NCI-H2227 treated with DMSO at 0.1 percent for 48 hours (cell line): ENCODE results near the gene SRGAP1.
A peak's percentile ranks its signal among the peaks of the same experiment; 100 is the strongest.
"Not testable (repeated sequence)": the region's sequence is repeated elsewhere in the genome, so short reads cannot be mapped to it uniquely, and the experiment has no call there.

Experiments
- DNase-seq: peaks from one replicate; lab custom pipeline; 2025; lab: John Stamatoyannopoulos, UW

Gene SRGAP1

GRCh38 chr12:63838411-63838810 lies 6.1 kb upstream of the SRGAP1 start:
- no peak for DNase-seq

- DNase-seq: no peak
Observed at GRCh38 chr12:63841011-63841410, 3.5 kb upstream of the SRGAP1 start.

GRCh38 chr12:63841571-63841970 lies 2.9 kb upstream of the SRGAP1 start:
- no peak for DNase-seq

GRCh38 chr12:63842750-63843149 lies 1.8 kb upstream of the SRGAP1 start:
- not testable (repeated sequence) for DNase-seq

GRCh38 chr12:63843254-63843720 lies 1.2 kb upstream of the SRGAP1 start:
- DNase-seq: no peak

GRCh38 chr12:63843721-63844390 lies 644 bp upstream of the SRGAP1 start:
- DNase-seq: peak; percentile 93

GRCh38 chr12:63845726-63846125 lies 1.2 kb downstream of the SRGAP1 start:
- no peak for DNase-seq

- no peak for DNase-seq
Observed at GRCh38 chr12:63846238-63846967, 1.9 kb downstream of the SRGAP1 start.

- no peak for DNase-seq
Observed at GRCh38 chr12:63848450-63848849, 4.0 kb downstream of the SRGAP1 start.

GRCh38 chr12:63849106-63849620 lies 4.7 kb downstream of the SRGAP1 start:
- no peak for DNase-seq

GRCh38 chr12:63849641-63850040 lies 5.1 kb downstream of the SRGAP1 start:
- no peak for DNase-seq

GRCh38 chr12:63853978-63854377 lies 9.5 kb downstream of the SRGAP1 start:
- no peak for DNase-seq

GRCh38 chr12:63855299-63855698 lies 10.8 kb downstream of the SRGAP1 start:
- DNase-seq: no peak

- no peak for DNase-seq
Observed at GRCh38 chr12:63857771-63858670, 13.5 kb downstream of the SRGAP1 start.

GRCh38 chr12:63859880-63860279 lies 15.4 kb downstream of the SRGAP1 start:
- not testable (repeated sequence) for DNase-seq

- DNase-seq: no peak
Observed at GRCh38 chr12:63862187-63862968, 17.9 kb downstream of the SRGAP1 start.

- DNase-seq: no peak
Observed at GRCh38 chr12:63862969-63863230, 18.4 kb downstream of the SRGAP1 start.

- no peak for DNase-seq
Observed at GRCh38 chr12:63863658-63864453, 19.4 kb downstream of the SRGAP1 start.

GRCh38 chr12:63864454-63864706 lies 19.9 kb downstream of the SRGAP1 start:
- DNase-seq: no peak

- no peak for DNase-seq
Observed at GRCh38 chr12:63865448-63865847, 20.9 kb downstream of the SRGAP1 start.

- no peak for DNase-seq
Observed at GRCh38 chr12:63867053-63867452, 22.6 kb downstream of the SRGAP1 start.
